Stimulated activated memory B cell treated with anti-CD40 and anti-IgM and Interleukin-4, amounts not matched to agents 10 μg/mL and 1 μg/mL and 100 μg/mL, for 72 hours (primary cell): ENCODE results near the gene TNS3.

ENCODE experiments used
- ATAC-seq: fragments of 150-1000 bp; cut with Tn5 transposase; 2 replicates; pipeline ENCODE4 v1.10.0; 2021
- H3K27ac Mint-ChIP-seq: one replicate; pipeline ENCODE4 v1.8.0; 2022; ENCODE audit warnings: mild to moderate bottlenecking, mixed read lengths
- H3K27me3 Mint-ChIP-seq: one replicate; pipeline ENCODE4 v1.8.0; 2022; ENCODE audit warnings: mixed read lengths
- H3K36me3 Mint-ChIP-seq: one replicate; pipeline ENCODE4 v1.8.0; 2022; ENCODE audit warnings: mixed read lengths
- H3K4me1 Mint-ChIP-seq: one replicate; pipeline ENCODE4 v1.8.0; 2022; ENCODE audit warnings: mixed read lengths
- H3K4me3 Mint-ChIP-seq: one replicate; pipeline ENCODE4 v1.8.0; 2022; ENCODE audit warnings: mild to moderate bottlenecking, moderate library complexity, mixed read lengths
- H3K9me3 Mint-ChIP-seq: one replicate; pipeline ENCODE4 v1.8.0; 2022; ENCODE audit warnings: mixed read lengths

The TNS3 gene

GRCh38 chr7:47420122-47420780 lies 161.7 kb downstream of the TNS3 start:
- ATAC-seq, result no peak
- no peaks in the 10 kb centered on the region for H3K4me1 Mint-ChIP-seq
- H3K27ac Mint-ChIP-seq, result no peak overlapping the region
- H3K4me3 Mint-ChIP-seq, result no peak overlapping the region
- peaks cover 64% of the 10 kb centered on the region for H3K36me3 Mint-ChIP-seq
- H3K27me3 Mint-ChIP-seq, result no peaks in the 10 kb centered on the region
- H3K9me3 Mint-ChIP-seq, result no peaks in the 10 kb centered on the region

- Mint-ChIP-seq H3K4me3 (no peak overlapping the region), H3K27ac (no peak overlapping the region), H3K36me3 (peaks cover 64% of the 10 kb centered on the region), H3K9me3 (no peaks in the 10 kb centered on the region), H3K27me3 (no peaks in the 10 kb centered on the region), H3K4me1 (no peaks in the 10 kb centered on the region)
- ATAC-seq, result no peak
Measured at GRCh38 chr7:47419471-47419870, 162.4 kb downstream of the TNS3 start.

- Mint-ChIP-seq H3K4me1 (no peaks in the 10 kb centered on the region), H3K27ac (no peak overlapping the region), H3K4me3 (no peak overlapping the region), H3K9me3 (no peaks in the 10 kb centered on the region), H3K27me3 (no peaks in the 10 kb centered on the region), H3K36me3 (peaks cover 64% of the 10 kb centered on the region)
- ATAC-seq, result no peak
Measured at GRCh38 chr7:47418601-47419309, 163.2 kb downstream of the TNS3 start.

GRCh38 chr7:47416492-47417480 lies 165.1 kb downstream of the TNS3 start:
- ATAC-seq, result no peak
- H3K36me3 Mint-ChIP-seq, result peaks cover 59% of the 10 kb centered on the region
- H3K27me3 Mint-ChIP-seq, result no peaks in the 10 kb centered on the region
- H3K27ac Mint-ChIP-seq, result no peak overlapping the region
- no peak overlapping the region for H3K4me3 Mint-ChIP-seq
- H3K9me3 Mint-ChIP-seq, result no peaks in the 10 kb centered on the region
- no peaks in the 10 kb centered on the region for H3K4me1 Mint-ChIP-seq

GRCh38 chr7:47415318-47416212 lies 166.3 kb downstream of the TNS3 start:
- no peak for ATAC-seq
- no peaks in the 10 kb centered on the region for H3K27me3 Mint-ChIP-seq
- no peak overlapping the region for H3K4me3 Mint-ChIP-seq
- H3K9me3 Mint-ChIP-seq, result no peaks in the 10 kb centered on the region
- peaks cover 56% of the 10 kb centered on the region for H3K36me3 Mint-ChIP-seq
- H3K4me1 Mint-ChIP-seq, result no peaks in the 10 kb centered on the region
- no peak overlapping the region for H3K27ac Mint-ChIP-seq

- H3K4me1 Mint-ChIP-seq, result no peaks in the 10 kb centered on the region
- no peak overlapping the region for H3K27ac Mint-ChIP-seq
Measured at GRCh38 chr7:47414342-47415317, 167.3 kb downstream of the TNS3 start.

GRCh38 chr7:47413526-47414341 lies 168.2 kb downstream of the TNS3 start:
- no peak overlapping the region for H3K27ac Mint-ChIP-seq
- H3K4me3 Mint-ChIP-seq, result no peak overlapping the region
- H3K4me1 Mint-ChIP-seq, result no peaks in the 10 kb centered on the region
- no peaks in the 10 kb centered on the region for H3K27me3 Mint-ChIP-seq
- H3K9me3 Mint-ChIP-seq, result no peaks in the 10 kb centered on the region
- ATAC-seq, result no peak
- peaks cover 43% of the 10 kb centered on the region for H3K36me3 Mint-ChIP-seq

More at GRCh38 chr7:47414342-47415317, 167.3 kb downstream of the TNS3 start:
- Mint-ChIP-seq H3K4me3 (no peak overlapping the region), H3K27me3 (no peaks in the 10 kb centered on the region), H3K9me3 (no peaks in the 10 kb centered on the region), H3K36me3 (peaks cover 46% of the 10 kb centered on the region)
- ATAC-seq, result no peak

- no peaks in the 10 kb centered on the region for H3K9me3 Mint-ChIP-seq
- H3K4me1 Mint-ChIP-seq, result no peaks in the 10 kb centered on the region
- ATAC-seq, result no peak
- no peak overlapping the region for H3K27ac Mint-ChIP-seq
- H3K4me3 Mint-ChIP-seq, result no peak overlapping the region
- peaks cover 52% of the 10 kb centered on the region for H3K36me3 Mint-ChIP-seq
- no peaks in the 10 kb centered on the region for H3K27me3 Mint-ChIP-seq
Measured at GRCh38 chr7:47411901-47412300, 170.0 kb downstream of the TNS3 start.

- Mint-ChIP-seq H3K36me3 (peaks cover 57% of the 10 kb centered on the region), H3K27me3 (no peaks in the 10 kb centered on the region), H3K4me1 (no peaks in the 10 kb centered on the region), H3K27ac (no peak overlapping the region), H3K4me3 (no peak overlapping the region), H3K9me3 (no peaks in the 10 kb centered on the region)
- ATAC-seq, result no peak
Measured at GRCh38 chr7:47411281-47411869, 170.5 kb downstream of the TNS3 start.

- Mint-ChIP-seq H3K9me3 (no peaks in the 10 kb centered on the region), H3K27ac (no peak overlapping the region), H3K4me1 (no peaks in the 10 kb centered on the region), H3K27me3 (no peaks in the 10 kb centered on the region), H3K36me3 (peaks cover 41% of the 10 kb centered on the region), H3K4me3 (no peak overlapping the region)
- ATAC-seq, result no peak
Measured at GRCh38 chr7:47408675-47409074, 173.2 kb downstream of the TNS3 start.

GRCh38 chr7:47407821-47408674 lies 173.9 kb downstream of the TNS3 start:
- H3K27ac Mint-ChIP-seq, result no peak overlapping the region
- H3K36me3 Mint-ChIP-seq, result peaks cover 42% of the 10 kb centered on the region
- H3K9me3 Mint-ChIP-seq, result no peaks in the 10 kb centered on the region
- no peaks in the 10 kb centered on the region for H3K4me1 Mint-ChIP-seq
- no peak for ATAC-seq
- no peak overlapping the region for H3K4me3 Mint-ChIP-seq
- no peaks in the 10 kb centered on the region for H3K27me3 Mint-ChIP-seq

GRCh38 chr7:47407136-47407535 lies 174.8 kb downstream of the TNS3 start:
- no peak for ATAC-seq
- H3K27ac Mint-ChIP-seq, result no peak overlapping the region
- H3K27me3 Mint-ChIP-seq, result no peaks in the 10 kb centered on the region
- H3K36me3 Mint-ChIP-seq, result peaks cover 41% of the 10 kb centered on the region
- no peaks in the 10 kb centered on the region for H3K4me1 Mint-ChIP-seq
- no peak overlapping the region for H3K4me3 Mint-ChIP-seq
- no peaks in the 10 kb centered on the region for H3K9me3 Mint-ChIP-seq
